Bronchial epithelial cell (primary cell): ENCODE data around the gene TEX22. TPM values are rescaled to one million over a fixed set of nuclear protein-coding genes. Genes with fewer than 3 reads are reported as not detected.

Experiments
- DNase-seq: peaks from one replicate; pipeline ENCODE4 v3.0.0-alpha.2; 2010; ENCODE audit warnings: low read depth
- FAIRE-seq: peaks from 2 replicates; lab custom pipeline; 2011; peaks lifted over from hg19 to GRCh38; lab: Jason Lieb, UNC
- H3K27me3 ChIP-seq: 2 replicates; pipeline ENCODE4 v1.5.1; 2011; ENCODE audit warnings: low read length; ENCODE audit not compliant: control insufficient read depth, insufficient read depth
- H3K36me3 ChIP-seq: 2 replicates; pipeline ENCODE4 v1.5.1; 2011; ENCODE audit warnings: low read length; ENCODE audit not compliant: control insufficient read depth, insufficient read depth
- H3K4me3 ChIP-seq: 2 replicates; pipeline ENCODE4 v1.5.1; 2011; ENCODE audit warnings: mild to moderate bottlenecking, low read depth, low read length, control low read depth
- CTCF ChIP-seq: IDR thresholded peaks from 2 replicates; pipeline ENCODE4 v1.5.1; 2011; ENCODE audit warnings: mild to moderate bottlenecking, moderate library complexity, low read length, control low read depth, inconsistent platforms; ENCODE audit not compliant: insufficient read depth, severe bottlenecking
- total RNA-seq: library from RNA; depleted of rRNA; stranded (reverse); fragments of >200 nt; gene quantifications from 2 replicates; pipeline ENCODE4 v1.2.1, GENCODE V29; 2014

Gene TEX22
- total RNA-seq, 1 donor from 2014 or later, result 1.8 TPM

GRCh38 chr14:105437723-105438500 is 39.6 kb downstream of the TEX22 start:
- no peak for FAIRE-seq
- no peaks in the 10 kb centered on the region for H3K27me3 ChIP-seq
- DNase-seq, result no peak
- H3K36me3 ChIP-seq, result peaks cover 31% of the 10 kb centered on the region
- TF ChIP-seq CTCF, result no peak
- H3K4me3 ChIP-seq, result no peak overlapping the region

GRCh38 chr14:105439179-105439578 is 40.8 kb downstream of the TEX22 start:
- no peaks in the 10 kb centered on the region for H3K27me3 ChIP-seq
- no peak for DNase-seq
- TF ChIP-seq CTCF, result no peak
- H3K4me3 ChIP-seq, result no peak overlapping the region
- no peak for FAIRE-seq
- peaks cover 32% of the 10 kb centered on the region for H3K36me3 ChIP-seq

GRCh38 chr14:105439710-105440553 is 41.6 kb downstream of the TEX22 start:
- TF ChIP-seq CTCF, result no peak
- DNase-seq, result no peak
- no peak overlapping the region for H3K4me3 ChIP-seq
- no peaks in the 10 kb centered on the region for H3K27me3 ChIP-seq
- no peak for FAIRE-seq
- H3K36me3 ChIP-seq, result peaks cover 32% of the 10 kb centered on the region

GRCh38 chr14:105440554-105440900 is 42.2 kb downstream of the TEX22 start:
- DNase-seq, result no peak
- H3K36me3 ChIP-seq, result peaks cover 32% of the 10 kb centered on the region
- no peaks in the 10 kb centered on the region for H3K27me3 ChIP-seq
- no peak overlapping the region for H3K4me3 ChIP-seq
- no peak for TF ChIP-seq CTCF
- FAIRE-seq, result no peak

- no peak for TF ChIP-seq CTCF
- Histone ChIP-seq H3K27me3 (no peaks in the 10 kb centered on the region), H3K4me3 (no peak overlapping the region), H3K36me3 (peaks cover 33% of the 10 kb centered on the region)
- no peak for DNase-seq
- FAIRE-seq, result no peak
Observed at GRCh38 chr14:105440992-105441391, 42.7 kb downstream of the TEX22 start.
